ENCODE results near the gene ATRNL1. TPM values are rescaled to one million over a fixed set of nuclear protein-coding genes. Genes with fewer than 3 reads are reported as not detected.

Gene ATRNL1, protein sequence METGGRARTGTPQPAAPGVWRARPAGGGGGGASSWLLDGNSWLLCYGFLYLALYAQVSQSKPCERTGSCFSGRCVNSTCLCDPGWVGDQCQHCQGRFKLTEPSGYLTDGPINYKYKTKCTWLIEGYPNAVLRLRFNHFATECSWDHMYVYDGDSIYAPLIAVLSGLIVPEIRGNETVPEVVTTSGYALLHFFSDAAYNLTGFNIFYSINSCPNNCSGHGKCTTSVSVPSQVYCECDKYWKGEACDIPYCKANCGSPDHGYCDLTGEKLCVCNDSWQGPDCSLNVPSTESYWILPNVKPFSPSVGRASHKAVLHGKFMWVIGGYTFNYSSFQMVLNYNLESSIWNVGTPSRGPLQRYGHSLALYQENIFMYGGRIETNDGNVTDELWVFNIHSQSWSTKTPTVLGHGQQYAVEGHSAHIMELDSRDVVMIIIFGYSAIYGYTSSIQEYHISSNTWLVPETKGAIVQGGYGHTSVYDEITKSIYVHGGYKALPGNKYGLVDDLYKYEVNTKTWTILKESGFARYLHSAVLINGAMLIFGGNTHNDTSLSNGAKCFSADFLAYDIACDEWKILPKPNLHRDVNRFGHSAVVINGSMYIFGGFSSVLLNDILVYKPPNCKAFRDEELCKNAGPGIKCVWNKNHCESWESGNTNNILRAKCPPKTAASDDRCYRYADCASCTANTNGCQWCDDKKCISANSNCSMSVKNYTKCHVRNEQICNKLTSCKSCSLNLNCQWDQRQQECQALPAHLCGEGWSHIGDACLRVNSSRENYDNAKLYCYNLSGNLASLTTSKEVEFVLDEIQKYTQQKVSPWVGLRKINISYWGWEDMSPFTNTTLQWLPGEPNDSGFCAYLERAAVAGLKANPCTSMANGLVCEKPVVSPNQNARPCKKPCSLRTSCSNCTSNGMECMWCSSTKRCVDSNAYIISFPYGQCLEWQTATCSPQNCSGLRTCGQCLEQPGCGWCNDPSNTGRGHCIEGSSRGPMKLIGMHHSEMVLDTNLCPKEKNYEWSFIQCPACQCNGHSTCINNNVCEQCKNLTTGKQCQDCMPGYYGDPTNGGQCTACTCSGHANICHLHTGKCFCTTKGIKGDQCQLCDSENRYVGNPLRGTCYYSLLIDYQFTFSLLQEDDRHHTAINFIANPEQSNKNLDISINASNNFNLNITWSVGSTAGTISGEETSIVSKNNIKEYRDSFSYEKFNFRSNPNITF (N-terminal part only)
- under 0.01 and 0.18 TPM in 2 replicates for total RNA-seq

DNA sequence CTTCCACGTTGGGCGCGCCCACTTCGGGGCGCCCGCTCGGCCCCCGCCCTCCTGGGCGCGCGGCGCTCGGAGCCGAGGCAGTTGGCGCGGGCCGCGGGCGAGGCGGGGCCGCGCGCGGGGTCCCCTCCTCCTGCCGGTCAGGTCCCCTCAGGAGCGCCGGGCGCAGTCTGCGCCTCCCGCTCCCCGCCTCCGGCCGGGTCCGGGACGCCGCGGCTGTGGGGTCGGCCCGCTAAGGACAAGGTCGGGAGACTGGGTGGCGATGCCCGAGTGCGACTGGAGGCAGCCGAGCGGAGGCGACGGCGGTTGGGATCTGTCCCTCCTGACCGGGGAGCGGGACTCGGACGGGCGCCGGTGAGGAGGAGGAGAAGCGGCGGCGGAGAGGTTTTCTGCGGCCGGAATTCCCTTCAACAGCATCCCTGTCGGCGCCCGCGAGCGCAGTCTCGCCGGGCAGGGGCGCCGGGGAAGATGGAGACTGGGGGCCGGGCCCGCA lies at the start of gene ATRNL1:
ATRNL1 (plus strand) TSS at position 80 of the 490 bp plus-strand sequence; CDS start at position 466, 386 bp downstream.

Other genes with a start within 250 kb of the ATRNL1 start
- gene TRUB1, start 155.2 kb upstream of the ATRNL1 start, total RNA-seq: 23.5 and 26.8 TPM in 2 replicates